Caco-2 (cell line): ENCODE results near the gene LAP3. TPM values are rescaled to one million over a fixed set of nuclear protein-coding genes. Genes with fewer than 3 reads are reported as not detected.

ENCODE experiments used
- BruUV-seq: library from RNA; stranded (reverse); fragments of 400-500 nt; replicated peaks from 2 replicates; lab custom pipeline; 2021; lab: Mats Ljungman, UMichigan
- CTCF ChIA-PET: fragments of 300-600 bp; sonication (Branson Sonifier 250); formaldehyde crosslinking; loops from one replicate; lab custom pipeline; 2022; ENCODE audit warnings: antibody characterized with exemption; lab: Charles Lee
- POLR2A ChIA-PET: fragments of 300-600 bp; sonication (Branson Sonifier 250); formaldehyde crosslinking; loops from one replicate; lab custom pipeline; 2022; ENCODE audit warnings: antibody characterized with exemption; lab: Charles Lee
- DNase-seq, 2 experiments: peaks; one replicate each; pipeline versions ENCODE4 v3.0.0 to v3.0.0-alpha.2; 2020 to 2022
- H3K27me3 ChIP-seq: replicated peaks from 2 replicates; pipeline ENCODE4 v1.6.0; 2011; ENCODE audit warnings: low read length; ENCODE audit not compliant: control insufficient read depth, insufficient read depth
- H3K36me3 ChIP-seq: 2 replicates; pipeline ENCODE4 v1.5.1; 2011; ENCODE audit warnings: low read length; ENCODE audit not compliant: control insufficient read depth, insufficient read depth
- H3K4me1 ChIP-seq: fragments of 250-450 bp; sonication (Bioruptor Pico); 2 replicates; pipeline ENCODE4 v1.5.1; 2020; ENCODE audit warnings: mild to moderate bottlenecking
- H3K4me3 ChIP-seq: 2 replicates; pipeline ENCODE4 v1.5.1; 2011; ENCODE audit warnings: low read depth, mild to moderate bottlenecking, control low read depth, low read length
- H3K9me3 ChIP-seq: fragments of 250-450 bp; sonication (Bioruptor Pico); 2 replicates; pipeline ENCODE4 v1.5.1; 2020; ENCODE audit warnings: mild to moderate bottlenecking, moderate library complexity
- H3K27ac Mint-ChIP-seq: one replicate; pipeline ENCODE4 v1.8.0; 2022; ENCODE audit warnings: mixed read lengths; ENCODE audit not compliant: unreplicated experiment
- H3K27me3 Mint-ChIP-seq: one replicate; pipeline ENCODE4 v1.8.0; 2022; ENCODE audit warnings: mixed read lengths; ENCODE audit not compliant: insufficient read depth, unreplicated experiment
- H3K36me3 Mint-ChIP-seq: one replicate; pipeline ENCODE4 v1.8.0; 2022; ENCODE audit warnings: mild to moderate bottlenecking, mixed read lengths; ENCODE audit not compliant: insufficient read depth, unreplicated experiment
- H3K4me1 Mint-ChIP-seq: one replicate; pipeline ENCODE4 v1.8.0; 2022; ENCODE audit warnings: low read depth, mixed read lengths; ENCODE audit not compliant: unreplicated experiment
- H3K4me3 Mint-ChIP-seq: one replicate; pipeline ENCODE4 v1.8.0; 2022; ENCODE audit warnings: mild to moderate bottlenecking, moderate library complexity, mixed read lengths; ENCODE audit not compliant: unreplicated experiment
- H3K9me3 Mint-ChIP-seq: one replicate; pipeline ENCODE4 v1.8.0; 2022; ENCODE audit warnings: mixed read lengths; ENCODE audit not compliant: unreplicated experiment
- intact Hi-C: fragments of 100-400 bp; cut with micrococcal nuclease; formaldehyde crosslinking; loops from one replicate; pipeline ENCODE4 v1.10.0; 2022; ENCODE audit not compliant: unreplicated experiment
- total RNA-seq: library from RNA; stranded (reverse); gene quantifications from 2 replicates; pipeline ENCODE4 v1.2.3, GENCODE V29; 2022
- TF ChIP-seq, protein P1 (sequence below), 2 experiments: fragments of 200-600 bp in 1 of 2; IDR thresholded peaks; 1 replicate in 1 of 2; 2 replicates in 1 of 2; pipeline versions ENCODE4 v1.5.1 to v1.8.0; 2011 to 2022; ENCODE audit warnings: antibody characterized with exemption in 1 of 2, control low read depth in 1 of 2, inconsistent platforms in 1 of 2, low read depth in 1 of 2, low read length in 1 of 2, mild to moderate bottlenecking in 1 of 2, moderate library complexity in 1 of 2; ENCODE audit not compliant: insufficient read depth in 1 of 2, severe bottlenecking in 1 of 2, unreplicated experiment in 1 of 2

Gene LAP3
- total RNA-seq, 1 experiment from 2014 or later = 62.7 TPM

DNA sequence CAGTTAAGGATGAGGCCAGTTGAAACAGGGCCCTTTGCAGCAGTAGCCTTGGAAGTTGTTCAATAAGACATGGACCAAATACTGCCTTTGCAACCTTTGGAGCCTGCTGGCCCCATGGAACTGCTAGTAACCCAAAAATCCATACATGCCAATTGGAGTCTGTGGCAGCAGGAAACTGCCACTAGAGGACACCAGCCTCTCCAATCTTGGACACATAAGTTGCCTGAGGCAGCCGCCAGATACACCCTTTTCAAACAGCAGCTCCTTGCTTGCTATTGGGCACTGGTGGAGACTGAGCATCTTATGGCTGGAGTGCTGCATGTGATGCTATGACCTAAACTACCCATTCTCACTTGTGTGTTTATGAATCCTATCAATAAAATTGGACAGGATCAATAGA is 14.8 kb upstream of the LAP3 start:
- H3K27me3 Mint-ChIP-seq = no peaks in the 10 kb centered on the region
- no TSS peak for BruUV-seq

DNA sequence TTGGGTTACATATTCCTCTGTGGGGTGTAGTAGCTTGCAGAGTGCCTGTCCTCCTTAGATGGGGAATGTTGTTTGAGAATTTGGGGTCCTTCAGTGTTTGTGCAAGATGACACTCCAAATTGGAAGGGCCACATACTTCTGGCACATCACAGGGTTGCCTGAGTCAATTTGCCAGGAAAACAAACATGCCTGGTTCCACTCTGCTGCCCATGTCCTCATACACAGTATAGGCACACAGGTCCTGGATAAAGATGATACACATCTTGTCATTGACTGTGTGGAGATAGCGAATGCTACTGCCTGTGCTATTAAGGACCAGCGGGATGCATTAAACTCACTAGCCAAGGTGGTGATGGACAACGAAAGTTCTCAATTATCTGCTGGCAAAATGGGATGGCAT is 11.2 kb upstream of the LAP3 start:
- Mint-ChIP-seq H3K9me3 (no peaks in the 10 kb centered on the region), H3K4me3 (no peak overlapping the region), H3K4me1 (no peaks in the 10 kb centered on the region), H3K27me3 (no peaks in the 10 kb centered on the region), H3K27ac (no peak overlapping the region), H3K36me3 (no peaks in the 10 kb centered on the region)
- POLR2A ChIA-PET = no interaction called here
- no TSS peak for BruUV-seq
- no peak for DNase-seq
- intact Hi-C loops = no loop called here
- TF ChIP-seq, protein P1, sequence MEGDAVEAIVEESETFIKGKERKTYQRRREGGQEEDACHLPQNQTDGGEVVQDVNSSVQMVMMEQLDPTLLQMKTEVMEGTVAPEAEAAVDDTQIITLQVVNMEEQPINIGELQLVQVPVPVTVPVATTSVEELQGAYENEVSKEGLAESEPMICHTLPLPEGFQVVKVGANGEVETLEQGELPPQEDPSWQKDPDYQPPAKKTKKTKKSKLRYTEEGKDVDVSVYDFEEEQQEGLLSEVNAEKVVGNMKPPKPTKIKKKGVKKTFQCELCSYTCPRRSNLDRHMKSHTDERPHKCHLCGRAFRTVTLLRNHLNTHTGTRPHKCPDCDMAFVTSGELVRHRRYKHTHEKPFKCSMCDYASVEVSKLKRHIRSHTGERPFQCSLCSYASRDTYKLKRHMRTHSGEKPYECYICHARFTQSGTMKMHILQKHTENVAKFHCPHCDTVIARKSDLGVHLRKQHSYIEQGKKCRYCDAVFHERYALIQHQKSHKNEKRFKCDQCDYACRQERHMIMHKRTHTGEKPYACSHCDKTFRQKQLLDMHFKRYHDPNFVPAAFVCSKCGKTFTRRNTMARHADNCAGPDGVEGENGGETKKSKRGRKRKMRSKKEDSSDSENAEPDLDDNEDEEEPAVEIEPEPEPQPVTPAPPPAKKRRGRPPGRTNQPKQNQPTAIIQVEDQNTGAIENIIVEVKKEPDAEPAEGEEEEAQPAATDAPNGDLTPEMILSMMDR (IDR thresholded peaks at IDR 0.05; ENCODE audit: insufficient read depth in 1 of 2, low read depth in 1 of 2, low read length in 1 of 2, severe bottlenecking in 1 of 2, unreplicated experiment in 1 of 2) = no peak
- H3K4me1 ChIP-seq = no peaks in the 10 kb centered on the region
- H3K4me3 ChIP-seq = no peak overlapping the region
- H3K36me3 ChIP-seq = no peaks in the 10 kb centered on the region
- H3K9me3 ChIP-seq = no peaks in the 10 kb centered on the region
- no peaks in the 10 kb centered on the region for H3K27me3 ChIP-seq
- CTCF ChIA-PET = no interaction called here

More for the DNA sequence above, 14.8 kb upstream of the LAP3 start:
- Histone ChIP-seq H3K4me1 (peaks cover 22% of the 10 kb centered on the region), H3K27me3 (no peaks in the 10 kb centered on the region), H3K4me3 (no peak overlapping the region), H3K9me3 (no peaks in the 10 kb centered on the region), H3K36me3 (no peaks in the 10 kb centered on the region)
- DNase-seq = peak; percentile 12 to 46
- Mint-ChIP-seq H3K4me1 (peaks cover 6% of the 10 kb centered on the region), H3K9me3 (no peaks in the 10 kb centered on the region), H3K4me3 (no peak overlapping the region), H3K36me3 (no peaks in the 10 kb centered on the region), H3K27ac (no peak overlapping the region)
- ChIA-PET CTCF (no interaction called here), POLR2A (no interaction called here)
- intact Hi-C loops = no loop called here
- TF ChIP-seq, protein P1 (IDR thresholded peaks at IDR 0.05; ENCODE audit: insufficient read depth in 1 of 2, low read depth in 1 of 2, low read length in 1 of 2, severe bottlenecking in 1 of 2, unreplicated experiment in 1 of 2) = no peak

DNA sequence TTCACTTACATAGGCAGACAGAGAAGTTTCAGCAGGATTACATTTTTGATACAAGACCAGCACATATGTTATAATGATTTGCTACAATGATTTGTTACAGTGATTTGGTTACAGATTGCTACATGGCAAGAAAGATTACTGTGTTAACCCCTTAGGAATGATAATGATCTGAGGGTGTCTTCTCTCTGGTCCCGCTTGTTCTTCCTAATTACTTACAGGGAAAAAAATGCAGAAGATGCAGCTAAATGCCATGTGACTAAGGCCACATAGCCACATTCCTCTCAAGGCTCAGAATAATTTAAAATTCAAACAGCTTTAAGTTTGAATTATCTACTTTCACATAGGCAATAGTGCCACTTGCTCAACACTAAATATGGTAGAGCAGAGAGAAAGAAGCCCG is 9.7 kb upstream of the LAP3 start:
- POLR2A ChIA-PET = interaction anchor here (0.6 to 0.7 kb wide), 2 partner anchors 11 to 18 kb away, joined by 3 read pairs; no protein-coding TSS in a partner anchor
- BruUV-seq = no TSS peak
- Mint-ChIP-seq H3K4me1 (no peaks in the 10 kb centered on the region), H3K27me3 (no peaks in the 10 kb centered on the region), H3K9me3 (no peaks in the 10 kb centered on the region), H3K36me3 (no peaks in the 10 kb centered on the region), H3K4me3 (no peak overlapping the region), H3K27ac (no peak overlapping the region)
- H3K27me3 ChIP-seq = no peaks in the 10 kb centered on the region
- intact Hi-C loops = no loop called here
- no peak for DNase-seq
- TF ChIP-seq, protein P1 (IDR thresholded peaks at IDR 0.05; ENCODE audit: insufficient read depth in 1 of 2, low read depth in 1 of 2, low read length in 1 of 2, severe bottlenecking in 1 of 2, unreplicated experiment in 1 of 2) = no peak
- no peaks in the 10 kb centered on the region for H3K36me3 ChIP-seq
- no peaks in the 10 kb centered on the region for H3K9me3 ChIP-seq
- no peak overlapping the region for H3K4me3 ChIP-seq
- CTCF ChIA-PET = no interaction called here
- no peaks in the 10 kb centered on the region for H3K4me1 ChIP-seq
